ENCODE results near the gene C1GALT1. TPM values are rescaled to one million over a fixed set of nuclear protein-coding genes. Genes with fewer than 3 reads are reported as not detected.

C1GALT1 gene
- total and polyA plus RNA-seq, 3 donors from 2014 or later = 9.1 to 20.4 (median 17.9) TPM

GRCh38 chr7:7157177-7157886, 25.0 kb upstream of the C1GALT1 start:
- no peaks in the 10 kb centered on the region for H3K4me1 ChIP-seq
- DNase-seq = no peak
- no peaks in the 10 kb centered on the region for H3K36me3 ChIP-seq (ENCODE audit: low read depth, missing control alignments)
- TF ChIP-seq, protein P1, sequence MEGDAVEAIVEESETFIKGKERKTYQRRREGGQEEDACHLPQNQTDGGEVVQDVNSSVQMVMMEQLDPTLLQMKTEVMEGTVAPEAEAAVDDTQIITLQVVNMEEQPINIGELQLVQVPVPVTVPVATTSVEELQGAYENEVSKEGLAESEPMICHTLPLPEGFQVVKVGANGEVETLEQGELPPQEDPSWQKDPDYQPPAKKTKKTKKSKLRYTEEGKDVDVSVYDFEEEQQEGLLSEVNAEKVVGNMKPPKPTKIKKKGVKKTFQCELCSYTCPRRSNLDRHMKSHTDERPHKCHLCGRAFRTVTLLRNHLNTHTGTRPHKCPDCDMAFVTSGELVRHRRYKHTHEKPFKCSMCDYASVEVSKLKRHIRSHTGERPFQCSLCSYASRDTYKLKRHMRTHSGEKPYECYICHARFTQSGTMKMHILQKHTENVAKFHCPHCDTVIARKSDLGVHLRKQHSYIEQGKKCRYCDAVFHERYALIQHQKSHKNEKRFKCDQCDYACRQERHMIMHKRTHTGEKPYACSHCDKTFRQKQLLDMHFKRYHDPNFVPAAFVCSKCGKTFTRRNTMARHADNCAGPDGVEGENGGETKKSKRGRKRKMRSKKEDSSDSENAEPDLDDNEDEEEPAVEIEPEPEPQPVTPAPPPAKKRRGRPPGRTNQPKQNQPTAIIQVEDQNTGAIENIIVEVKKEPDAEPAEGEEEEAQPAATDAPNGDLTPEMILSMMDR (IDR thresholded peaks at IDR 0.05) = no peak
- no peak for TF ChIP-seq POLR2A (IDR thresholded peaks at IDR 0.05)
- no peak overlapping the region for H3K27ac ChIP-seq
- no peaks in the 10 kb centered on the region for H3K9me3 ChIP-seq
- intact Hi-C loops (cut with DNase I; ENCODE audit: low total_unique reads) = no loop called here
- WGBS, 2 donors = 77 to 78% methylated on average over 2 of the region's 2 CpGs
- no peak overlapping the region for H3K4me3 ChIP-seq
- H3K27me3 ChIP-seq = no peaks in the 10 kb centered on the region

DNA sequence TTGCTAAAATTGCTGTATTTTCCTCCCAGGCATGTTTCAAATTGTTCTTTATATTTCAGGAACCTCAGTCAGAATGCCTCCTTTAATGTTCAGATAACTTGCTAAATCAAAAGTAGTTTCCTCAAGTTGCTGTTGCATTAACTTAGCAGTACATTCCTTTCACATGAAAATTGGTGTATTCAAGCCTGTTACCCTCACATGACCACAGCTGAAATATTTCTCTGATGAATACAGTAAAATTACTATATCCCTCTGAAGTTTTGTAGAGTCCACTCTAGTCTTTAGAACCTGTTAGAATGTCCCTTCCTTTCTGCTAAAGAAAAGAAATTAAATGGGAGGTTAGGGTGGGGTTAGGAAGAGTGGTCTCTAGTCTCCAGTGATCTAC, 24.5 kb upstream of the C1GALT1 start:
- TF ChIP-seq POLR2A (IDR thresholded peaks at IDR 0.05) = no peak
- TF ChIP-seq, protein P1 (IDR thresholded peaks at IDR 0.05) = no peak
- Histone ChIP-seq H3K27ac (no peak overlapping the region), H3K36me3 (ENCODE audit: low read depth, missing control alignments) (no peaks in the 10 kb centered on the region), H3K4me1 (no peaks in the 10 kb centered on the region), H3K4me3 (no peak overlapping the region), H3K27me3 (no peaks in the 10 kb centered on the region), H3K9me3 (no peaks in the 10 kb centered on the region)
- intact Hi-C loops (cut with DNase I; ENCODE audit: low total_unique reads) = no loop called here
- DNase-seq = no peak

GRCh38 chr7:7159063-7159658, 23.2 kb upstream of the C1GALT1 start:
- H3K27ac ChIP-seq = no peak overlapping the region
- TF ChIP-seq, protein P1 (IDR thresholded peaks at IDR 0.05) = no peak
- TF ChIP-seq POLR2A (IDR thresholded peaks at IDR 0.05) = no peak
- no peaks in the 10 kb centered on the region for H3K9me3 ChIP-seq
- H3K27me3 ChIP-seq = no peaks in the 10 kb centered on the region
- H3K4me1 ChIP-seq = no peaks in the 10 kb centered on the region
- no peak for DNase-seq
- WGBS, 2 donors = 63 to 74% methylated on average over 6 of the region's 6 CpGs
- intact Hi-C loops (cut with DNase I; ENCODE audit: low total_unique reads) = no loop called here
- H3K36me3 ChIP-seq (ENCODE audit: low read depth, missing control alignments) = no peaks in the 10 kb centered on the region
- no peak overlapping the region for H3K4me3 ChIP-seq

- DNase-seq = no peak
- no peak overlapping the region for H3K4me3 ChIP-seq
- H3K4me1 ChIP-seq = no peaks in the 10 kb centered on the region
- H3K36me3 ChIP-seq (ENCODE audit: low read depth, missing control alignments) = no peaks in the 10 kb centered on the region
- intact Hi-C loops (cut with DNase I; ENCODE audit: low total_unique reads) = no loop called here
- TF ChIP-seq, protein P1 (IDR thresholded peaks at IDR 0.05) = no peak
- no peak for TF ChIP-seq POLR2A (IDR thresholded peaks at IDR 0.05)
- no peaks in the 10 kb centered on the region for H3K9me3 ChIP-seq
- H3K27ac ChIP-seq = no peak overlapping the region
- H3K27me3 ChIP-seq = no peaks in the 10 kb centered on the region
- WGBS, 2 donors = 68 to 78% methylated on average over 2 of the region's 2 CpGs
Measured at GRCh38 chr7:7164591-7164990, 17.8 kb upstream of the C1GALT1 start.

GRCh38 chr7:7165372-7165771, 17.0 kb upstream of the C1GALT1 start:
- TF ChIP-seq, protein P1 (IDR thresholded peaks at IDR 0.05) = no peak
- no peak for TF ChIP-seq POLR2A (IDR thresholded peaks at IDR 0.05)
- no peak for DNase-seq
- Histone ChIP-seq H3K27ac (no peak overlapping the region), H3K9me3 (no peaks in the 10 kb centered on the region), H3K4me3 (no peak overlapping the region), H3K27me3 (no peaks in the 10 kb centered on the region), H3K4me1 (no peaks in the 10 kb centered on the region), H3K36me3 (ENCODE audit: low read depth, missing control alignments) (no peaks in the 10 kb centered on the region)
- 72 to 74% methylated on average over 3 of the region's 3 CpGs for WGBS, 2 donors
- intact Hi-C loops (cut with DNase I; ENCODE audit: low total_unique reads) = no loop called here
